ENCODE data around the gene ST8SIA6. TPM values are rescaled to one million over a fixed set of nuclear protein-coding genes. Genes with fewer than 3 reads are reported as not detected.

Gene ST8SIA6
- total and polyA plus RNA-seq, 4 experiments from 2014 or later, result 0.30 to 0.58 (median 0.52) TPM; not detected in 1

DNA sequence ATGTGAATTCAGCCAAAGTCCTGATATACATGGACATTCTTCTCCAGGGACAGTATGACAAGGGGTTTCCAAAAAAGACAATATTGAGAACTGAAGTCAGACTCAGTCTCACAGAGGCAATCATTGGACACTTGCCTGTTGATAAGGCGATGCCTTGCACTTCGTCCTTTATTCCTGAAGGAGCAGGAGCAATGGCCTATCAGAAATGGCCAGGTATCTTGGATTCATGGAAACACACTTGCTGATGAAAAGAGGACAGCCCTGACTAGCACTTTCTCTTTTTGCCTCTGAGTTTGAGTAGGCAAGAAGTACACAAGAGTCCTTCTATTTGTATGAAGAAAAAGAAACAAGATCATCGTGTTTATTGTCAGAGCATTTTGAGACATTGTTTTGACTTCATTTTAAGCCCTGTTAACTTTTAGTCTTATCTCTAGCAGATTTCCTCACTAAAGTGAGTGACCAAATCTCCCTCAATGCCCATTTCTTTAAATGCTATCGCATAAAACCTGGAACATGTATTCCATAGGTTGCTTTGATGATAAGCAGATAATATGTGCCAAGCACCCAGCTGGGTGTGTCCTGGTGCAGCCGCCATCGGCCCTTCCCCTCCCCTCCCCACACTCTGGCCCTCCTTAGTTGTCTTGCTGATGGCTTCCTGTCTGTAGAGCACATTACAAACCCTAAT, 26.6 kb downstream of the ST8SIA6 start:
- peaks cover 62 to 83% (median 75%) of the 10 kb centered on the region in 4 donors for H3K4me1 Mint-ChIP-seq
- peak overlapping the region; percentile 70 to 86 (median 77) for H3K4me3 Mint-ChIP-seq
- H3K36me3 ChIP-seq (ENCODE audit: insufficient read depth, low read length), result no peaks in the 10 kb centered on the region
- peak overlapping the region; percentile 32 to 41 for H3K4me3 ChIP-seq (ENCODE audit: low read length in 2 of 2)
- H3K4me1 ChIP-seq (ENCODE audit: insufficient read depth, low read length), result peaks cover 81% of the 10 kb centered on the region
- DNase-seq, result peak in 1 of 5 donors; percentile 20
- peak overlapping the region; percentile 42 for H3K27ac ChIP-seq (ENCODE audit: low read depth, low read length)
- intact Hi-C loops (cut with micrococcal nuclease), result loop anchor here (2.0 to 5.0 kb wide), 4 partner anchors 199 to 991 kb away; partner anchors contain the start of genes PTER, RSU1 and VIM
- H3K9me3 ChIP-seq (ENCODE audit: control insufficient read depth in 1 of 2, low read length in 2 of 2), result no peaks in the 10 kb centered on the region
- peaks cover 0 to 1% of the 10 kb centered on the region in 2 donors for H3K27me3 Mint-ChIP-seq
- CTCF ChIA-PET (ENCODE audit: partially characterized antibody), result interaction anchor here (1.2 to 18.5 kb wide), 5 partner anchors 16 to 1579 kb away, joined by 3 to 467 read pairs (median 6); partner anchors contain the start of gene RSU1
- H3K27ac Mint-ChIP-seq, result peak overlapping the region; percentile 87 to 97 (median 95)
- H3K27me3 ChIP-seq (ENCODE audit: insufficient read depth, low read length), result no peaks in the 10 kb centered on the region
- POLR2A ChIA-PET (ENCODE audit: partially characterized antibody), result interaction anchor here (0.6 to 5.3 kb wide), 6 partner anchors 9 to 610 kb away, joined by 3 to 82 read pairs (median 24); partner anchors contain the start of genes RSU1, STAM and VIM
- H3K9me3 Mint-ChIP-seq, result peaks cover 0 to 4% (median 0%) of the 10 kb centered on the region in 8 donors
- no peaks in the 10 kb centered on the region for H3K36me3 Mint-ChIP-seq

DNA sequence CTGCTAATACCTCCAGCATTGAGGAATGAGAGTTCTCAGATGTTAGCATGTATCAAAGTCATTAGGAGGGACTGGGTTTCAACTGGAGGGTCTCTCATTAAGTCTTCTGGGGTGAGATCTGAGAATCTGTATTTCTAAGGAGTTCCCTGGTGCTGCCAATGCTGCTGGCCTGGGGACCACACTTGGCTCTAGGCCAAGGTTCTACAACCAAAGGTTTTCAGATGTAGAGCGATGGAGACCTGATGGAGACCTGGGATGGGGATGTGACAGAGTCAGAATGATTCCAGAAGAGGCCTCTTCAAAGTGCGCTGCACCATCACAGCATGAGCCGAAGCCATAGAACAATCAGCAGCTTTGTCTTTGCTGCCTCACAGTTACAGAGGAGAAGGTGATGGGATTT, 27.2 kb downstream of the ST8SIA6 start:
- H3K9me3 ChIP-seq (ENCODE audit: control insufficient read depth in 1 of 2, low read length in 2 of 2), result no peaks in the 10 kb centered on the region
- H3K9me3 Mint-ChIP-seq, result peaks cover 0 to 4% (median 0%) of the 10 kb centered on the region in 8 donors
- H3K27ac ChIP-seq (ENCODE audit: low read depth, low read length), result peak overlapping the region; percentile 42
- H3K27ac Mint-ChIP-seq, result peak overlapping the region; percentile 87 to 97 (median 95)
- peaks cover 0 to 1% of the 10 kb centered on the region in 2 donors for H3K27me3 Mint-ChIP-seq
- H3K4me1 ChIP-seq (ENCODE audit: insufficient read depth, low read length), result peaks cover 84% of the 10 kb centered on the region
- no peaks in the 10 kb centered on the region for H3K36me3 ChIP-seq (ENCODE audit: insufficient read depth, low read length)
- H3K4me3 Mint-ChIP-seq, result peak overlapping the region in 7 of 8 donors; percentile 45 to 86 (median 80)
- peak overlapping the region in 1 of 2 donors; percentile 4 for H3K4me3 ChIP-seq (ENCODE audit: low read length in 2 of 2)
- DNase-seq, result no peak
- POLR2A ChIA-PET (ENCODE audit: partially characterized antibody), result interaction anchor here (3.3 to 5.3 kb wide), 3 partner anchors 17 to 610 kb away, joined by 22 to 82 read pairs (median 27); partner anchors contain the start of genes RSU1 and VIM
- H3K36me3 Mint-ChIP-seq, result no peaks in the 10 kb centered on the region
- no peaks in the 10 kb centered on the region for H3K27me3 ChIP-seq (ENCODE audit: insufficient read depth, low read length)
- intact Hi-C loops (cut with micrococcal nuclease), result loop anchor here (5.0 kb wide), 2 partner anchors 400 to 990 kb away; partner anchors contain the start of gene PTER
- H3K4me1 Mint-ChIP-seq, result peaks cover 65 to 89% (median 80%) of the 10 kb centered on the region in 4 donors
- CTCF ChIA-PET (ENCODE audit: partially characterized antibody), result interaction anchor here (18.5 kb wide), 1 partner anchor 15 kb away, joined by 467 read pairs; no protein-coding TSS in a partner anchor

DNA sequence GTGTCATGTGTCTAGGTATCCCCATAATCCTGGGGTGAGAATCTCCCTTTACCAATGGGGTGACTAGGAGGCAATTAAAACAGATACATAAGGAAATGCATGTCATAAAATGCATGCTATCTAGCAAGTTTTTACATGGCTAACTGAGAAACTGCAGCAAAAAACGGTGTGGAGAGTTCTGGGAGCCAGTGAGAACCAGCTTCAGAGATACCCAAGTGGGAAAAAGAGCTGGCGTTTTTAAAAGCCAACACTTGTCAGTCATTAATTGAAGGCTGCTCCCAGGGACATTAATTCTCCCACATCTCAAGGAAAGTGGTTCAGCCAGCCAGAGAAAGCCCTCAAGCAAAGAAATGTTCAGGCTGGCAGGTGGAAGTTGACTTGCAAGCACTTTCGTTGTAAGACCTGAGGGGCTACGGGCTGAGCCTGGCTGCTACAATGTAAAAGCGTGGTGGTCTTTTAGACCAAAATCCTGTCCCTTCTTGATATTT, 28.1 kb downstream of the ST8SIA6 start:
- Mint-ChIP-seq H3K4me1 (peaks cover 66 to 90% (median 80%) of the 10 kb centered on the region in 4 donors), H3K27ac (peak overlapping the region; percentile 90 to 98 (median 95)), H3K36me3 (no peaks in the 10 kb centered on the region), H3K27me3 (no peaks in the 10 kb centered on the region), H3K9me3 (peaks cover 0 to 4% (median 0%) of the 10 kb centered on the region in 8 donors), H3K4me3 (peak overlapping the region in 7 of 8 donors; percentile 64 to 86 (median 79))
- intact Hi-C loops (cut with micrococcal nuclease), result loop anchor here (5.0 kb wide), 2 partner anchors 399 to 989 kb away; partner anchors contain the start of gene PTER
- Histone ChIP-seq H3K9me3 (ENCODE audit: control insufficient read depth in 1 of 2, low read length in 2 of 2) (no peaks in the 10 kb centered on the region), H3K36me3 (ENCODE audit: insufficient read depth, low read length) (no peaks in the 10 kb centered on the region), H3K4me1 (ENCODE audit: insufficient read depth, low read length) (peaks cover 84% of the 10 kb centered on the region), H3K4me3 (ENCODE audit: low read length in 2 of 2) (peak overlapping the region; percentile 1 to 34), H3K27me3 (ENCODE audit: insufficient read depth, low read length) (no peaks in the 10 kb centered on the region), H3K27ac (ENCODE audit: low read depth, low read length) (peak overlapping the region; percentile 4)
- ChIA-PET CTCF (ENCODE audit: partially characterized antibody) (interaction anchor here (0.7 to 18.5 kb wide), 2 partner anchors 14 to 588 kb away, joined by 3 to 467 read pairs; no protein-coding TSS in a partner anchor), POLR2A (ENCODE audit: partially characterized antibody) (interaction anchor here (1.0 to 5.3 kb wide), 3 partner anchors 16 to 609 kb away, joined by 3 to 82 read pairs (median 10); partner anchors contain the start of genes RSU1 and VIM)
- DNase-seq, result no peak

DNA sequence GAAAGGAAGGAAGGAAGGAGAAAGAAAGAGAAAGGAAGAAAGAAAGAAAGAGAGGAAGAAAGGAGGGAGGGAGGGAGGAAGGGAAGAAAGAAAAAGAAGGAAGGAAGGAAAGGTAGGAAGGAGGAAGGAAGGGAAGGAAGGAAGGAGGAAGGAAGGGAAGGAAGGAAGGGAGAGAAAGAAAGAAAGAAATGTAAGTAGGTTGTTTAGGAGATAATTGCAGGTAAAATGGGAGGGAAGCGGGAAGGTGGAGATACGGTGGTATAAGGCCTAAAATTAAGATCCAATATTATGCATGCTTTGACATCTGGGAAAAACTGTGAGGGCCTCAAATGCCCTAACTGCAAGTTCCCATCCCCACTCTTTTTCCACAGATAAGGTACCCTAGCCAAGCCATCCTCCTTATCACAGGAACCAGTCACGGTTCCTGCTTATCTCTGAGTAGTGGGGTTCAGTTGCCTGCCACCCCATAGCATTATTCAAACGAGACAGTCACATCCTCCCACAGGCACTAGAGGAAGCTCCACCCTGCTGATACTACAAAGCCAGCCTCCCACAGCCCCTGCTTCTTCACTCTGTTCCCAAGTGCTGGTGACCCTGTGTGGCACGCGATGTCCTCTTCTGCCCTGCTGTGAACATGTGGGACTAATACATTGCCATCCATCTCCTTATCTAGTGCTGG, 28.7 kb downstream of the ST8SIA6 start:
- no peaks in the 10 kb centered on the region for H3K27me3 ChIP-seq (ENCODE audit: insufficient read depth, low read length)
- H3K9me3 ChIP-seq (ENCODE audit: control insufficient read depth in 1 of 2, low read length in 2 of 2), result no peaks in the 10 kb centered on the region
- peak overlapping the region; percentile 1 to 44 for H3K4me3 ChIP-seq (ENCODE audit: low read length in 2 of 2)
- Mint-ChIP-seq H3K4me1 (peaks cover 66 to 87% (median 78%) of the 10 kb centered on the region in 4 donors), H3K27ac (peak overlapping the region; percentile 88 to 98 (median 95)), H3K36me3 (no peaks in the 10 kb centered on the region), H3K4me3 (peak overlapping the region; percentile 18 to 86 (median 76)), H3K27me3 (no peaks in the 10 kb centered on the region), H3K9me3 (peaks cover 0 to 5% (median 0%) of the 10 kb centered on the region in 8 donors)
- intact Hi-C loops (cut with micrococcal nuclease), result loop anchor here (5.0 kb wide), 2 partner anchors 398 to 988 kb away; partner anchors contain the start of gene PTER
- CTCF ChIA-PET (ENCODE audit: partially characterized antibody), result interaction anchor here (18.5 kb wide), 1 partner anchor 14 kb away, joined by 467 read pairs; no protein-coding TSS in a partner anchor
- peak; percentile 48 to 61 (median 52) for DNase-seq
- POLR2A ChIA-PET (ENCODE audit: partially characterized antibody), result interaction anchor here (1.0 to 5.3 kb wide), 3 partner anchors 16 to 608 kb away, joined by 3 to 82 read pairs (median 10); partner anchors contain the start of genes RSU1 and VIM
- peaks cover 80% of the 10 kb centered on the region for H3K4me1 ChIP-seq (ENCODE audit: insufficient read depth, low read length)
- H3K36me3 ChIP-seq (ENCODE audit: insufficient read depth, low read length), result no peaks in the 10 kb centered on the region
- H3K27ac ChIP-seq (ENCODE audit: low read depth, low read length), result peak overlapping the region; percentile 2

DNA sequence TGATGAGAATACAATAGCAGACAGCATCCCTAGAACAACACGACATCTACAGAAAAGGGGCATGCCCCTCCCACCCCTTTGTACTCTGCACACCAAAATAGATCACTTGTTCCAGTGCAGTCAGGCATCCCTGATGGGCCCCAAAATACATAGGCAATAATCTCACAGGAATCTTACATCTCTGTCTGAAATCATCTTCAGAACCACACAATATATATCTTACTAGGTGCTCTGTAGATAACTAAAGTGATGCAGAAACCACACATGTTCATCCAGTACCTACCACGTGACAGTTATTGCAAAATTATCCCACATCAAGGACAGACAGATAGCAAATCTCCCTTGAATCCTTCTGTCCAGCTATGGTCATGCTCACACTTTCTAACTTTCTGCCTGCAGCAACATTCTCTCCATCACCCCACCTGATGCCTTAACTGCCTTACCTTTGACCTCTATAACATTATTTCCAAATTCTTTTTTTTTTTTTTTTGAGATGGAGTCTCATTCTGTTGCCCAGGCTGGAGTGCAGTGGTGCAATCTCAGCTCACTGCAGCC, 30.7 kb downstream of the ST8SIA6 start:
- Mint-ChIP-seq H3K27ac (peak overlapping the region; percentile 36 to 96 (median 86)), H3K4me3 (peak overlapping the region in 5 of 8 donors; percentile 29 to 71 (median 52)), H3K36me3 (no peaks in the 10 kb centered on the region), H3K4me1 (peaks cover 52 to 73% (median 63%) of the 10 kb centered on the region in 4 donors), H3K27me3 (no peaks in the 10 kb centered on the region), H3K9me3 (peaks cover 0 to 6% (median 0%) of the 10 kb centered on the region in 8 donors)
- intact Hi-C loops (cut with micrococcal nuclease), result no loop called here
- ChIA-PET POLR2A (ENCODE audit: partially characterized antibody) (interaction anchor here (1.0 to 1.1 kb wide), 2 partner anchors 11 to 193 kb away, joined by 4 to 5 read pairs; no protein-coding TSS in a partner anchor), CTCF (ENCODE audit: partially characterized antibody) (interaction anchor here (1.2 to 18.5 kb wide), 2 partner anchors 8 to 12 kb away, joined by 4 to 467 read pairs; no protein-coding TSS in a partner anchor)
- Histone ChIP-seq H3K27me3 (ENCODE audit: insufficient read depth, low read length) (no peaks in the 10 kb centered on the region), H3K4me1 (ENCODE audit: insufficient read depth, low read length) (peaks cover 61% of the 10 kb centered on the region), H3K27ac (ENCODE audit: low read depth, low read length) (no peak overlapping the region), H3K4me3 (ENCODE audit: low read length in 2 of 2) (no peak overlapping the region), H3K9me3 (ENCODE audit: control insufficient read depth in 1 of 2, low read length in 2 of 2) (no peaks in the 10 kb centered on the region), H3K36me3 (ENCODE audit: insufficient read depth, low read length) (no peaks in the 10 kb centered on the region)
- no peak for DNase-seq

DNA sequence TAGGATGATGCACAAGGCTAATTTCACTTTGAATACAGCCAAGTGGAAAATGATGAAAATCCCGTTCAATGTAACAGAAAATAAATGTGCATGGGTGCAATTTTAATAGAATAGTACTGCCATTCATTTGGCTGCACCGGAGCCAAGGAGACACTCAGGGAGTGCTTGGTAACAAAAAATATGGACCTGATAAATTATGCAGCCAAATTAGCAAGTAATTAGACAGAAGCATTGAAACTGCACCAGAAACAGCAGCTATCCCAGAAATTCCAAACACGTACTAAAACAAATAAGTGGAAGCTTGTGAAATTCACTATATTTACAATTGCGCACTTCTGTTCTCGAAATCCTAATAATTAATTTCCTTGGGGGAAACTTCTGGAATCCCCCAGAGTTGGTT, 31.5 kb downstream of the ST8SIA6 start:
- peak overlapping the region in 1 of 7 donors; percentile 87 for H3K27ac Mint-ChIP-seq
- no peak overlapping the region for H3K4me3 ChIP-seq (ENCODE audit: low read length in 2 of 2)

More for the DNA sequence above, 31.5 kb downstream of the ST8SIA6 start:
- no peak for DNase-seq
- no peaks in the 10 kb centered on the region for H3K9me3 ChIP-seq (ENCODE audit: control insufficient read depth in 1 of 2, low read length in 2 of 2)
- H3K4me1 ChIP-seq (ENCODE audit: insufficient read depth, low read length), result peaks cover 53% of the 10 kb centered on the region
- H3K27ac ChIP-seq (ENCODE audit: low read depth, low read length), result no peak overlapping the region
- H3K27me3 ChIP-seq (ENCODE audit: insufficient read depth, low read length), result no peaks in the 10 kb centered on the region
- H3K36me3 Mint-ChIP-seq, result no peaks in the 10 kb centered on the region
- intact Hi-C loops (cut with micrococcal nuclease), result no loop called here
- CTCF ChIA-PET (ENCODE audit: partially characterized antibody), result interaction anchor here (1.2 to 18.5 kb wide), 2 partner anchors 9 to 11 kb away, joined by 4 to 467 read pairs; no protein-coding TSS in a partner anchor
- H3K27me3 Mint-ChIP-seq, result no peaks in the 10 kb centered on the region
- POLR2A ChIA-PET (ENCODE audit: partially characterized antibody), result interaction anchor here (0.6 to 1.0 kb wide), 2 partner anchors 8 to 193 kb away, joined by 3 to 4 read pairs; no protein-coding TSS in a partner anchor
- H3K9me3 Mint-ChIP-seq, result peaks cover 0 to 4% (median 0%) of the 10 kb centered on the region in 8 donors
- peaks cover 44 to 65% (median 56%) of the 10 kb centered on the region in 4 donors for H3K4me1 Mint-ChIP-seq
- H3K36me3 ChIP-seq (ENCODE audit: insufficient read depth, low read length), result no peaks in the 10 kb centered on the region
- no peak overlapping the region for H3K4me3 Mint-ChIP-seq
